Activated CD8-positive, alpha-beta T cell treated with anti-CD3 and anti-CD28 coated beads for 36 hours (primary cell): ENCODE results near the gene B3GNT9. TPM values are rescaled to one million over a fixed set of nuclear protein-coding genes. Genes with fewer than 3 reads are reported as not detected.
"Not testable (repeated sequence)": the region's sequence is repeated elsewhere in the genome, so short reads cannot be mapped to it uniquely, and the experiment has no call there.

Experiments
- ATAC-seq: fragments of 200-7000 bp; cut with Tn5 transposase; one replicate; pipeline ENCODE4 v1.10.0; 2021; ENCODE audit warnings: mild to moderate bottlenecking, moderate library complexity
- CTCF ChIA-PET: fragments of 350-600 bp; sonication (Branson Sonifier 250); formaldehyde crosslinking; loops from one replicate; lab custom pipeline; 2021; ENCODE audit warnings: antibody characterized with exemption; lab: Charles Lee
- POLR2A ChIA-PET: fragments of 350-600 bp; sonication (Branson Sonifier 250); formaldehyde crosslinking; loops from one replicate; lab custom pipeline; 2021; ENCODE audit warnings: antibody characterized with exemption; lab: Charles Lee
- DNase-seq: peaks from one replicate; pipeline ENCODE4 v3.0.0-alpha.2; 2020
- H3K27ac Mint-ChIP-seq: one replicate; pipeline ENCODE4 v1.8.0; 2021; ENCODE audit warnings: mild to moderate bottlenecking, mixed read lengths
- H3K27me3 Mint-ChIP-seq: one replicate; pipeline ENCODE4 v1.8.0; 2021; ENCODE audit warnings: mixed read lengths
- H3K36me3 Mint-ChIP-seq: one replicate; pipeline ENCODE4 v1.8.0; 2021; ENCODE audit warnings: low read depth, mixed read lengths
- H3K4me1 Mint-ChIP-seq: one replicate; pipeline ENCODE4 v1.8.0; 2021; ENCODE audit warnings: low read depth, mixed read lengths
- H3K4me3 Mint-ChIP-seq: one replicate; pipeline ENCODE4 v1.8.0; 2021; ENCODE audit warnings: mild to moderate bottlenecking, moderate library complexity, mixed read lengths
- H3K9me3 Mint-ChIP-seq: one replicate; pipeline ENCODE4 v1.8.0; 2021; ENCODE audit warnings: mixed read lengths
- CTCF ChIP-seq: fragments of 200-600 bp; IDR thresholded peaks from one replicate; pipeline ENCODE4 v1.8.0; 2022; ENCODE audit warnings: antibody characterized with exemption, mild to moderate bottlenecking
- intact Hi-C: fragments of 100-400 bp; cut with micrococcal nuclease; formaldehyde crosslinking; loops from one replicate; pipeline ENCODE4 v1.10.0; 2022
- total RNA-seq, 2 experiments: library from RNA; stranded (reverse); gene quantifications; one replicate each; pipeline ENCODE4 v1.2.3, GENCODE V29; 2021

Gene B3GNT9
- total RNA-seq, 2 experiments from 2014 or later: 2.1 to 2.5 TPM

GRCh38 chr16:67128417-67128816, 22.4 kb downstream of the B3GNT9 start:
- Mint-ChIP-seq H3K9me3 (no peaks in the 10 kb centered on the region), H3K36me3 (peaks cover 32% of the 10 kb centered on the region), H3K27me3 (no peaks in the 10 kb centered on the region), H3K4me1 (no peaks in the 10 kb centered on the region), H3K4me3 (no peak overlapping the region), H3K27ac (no peak overlapping the region)
- TF ChIP-seq CTCF: no peak
- ChIA-PET CTCF (interaction anchor here (0.8 to 2.1 kb wide), 5 partner anchors 12 to 167 kb away, joined by 3 to 11 read pairs (median 6); partner anchors contain the start of gene CES3), POLR2A (interaction anchor here (0.8 to 2.2 kb wide), 3 partner anchors 9 to 110 kb away, joined by 4 to 8 read pairs (median 4); no protein-coding TSS in a partner anchor)
- intact Hi-C loops: no loop called here
- ATAC-seq (no peak), DNase-seq (no peak)

DNA sequence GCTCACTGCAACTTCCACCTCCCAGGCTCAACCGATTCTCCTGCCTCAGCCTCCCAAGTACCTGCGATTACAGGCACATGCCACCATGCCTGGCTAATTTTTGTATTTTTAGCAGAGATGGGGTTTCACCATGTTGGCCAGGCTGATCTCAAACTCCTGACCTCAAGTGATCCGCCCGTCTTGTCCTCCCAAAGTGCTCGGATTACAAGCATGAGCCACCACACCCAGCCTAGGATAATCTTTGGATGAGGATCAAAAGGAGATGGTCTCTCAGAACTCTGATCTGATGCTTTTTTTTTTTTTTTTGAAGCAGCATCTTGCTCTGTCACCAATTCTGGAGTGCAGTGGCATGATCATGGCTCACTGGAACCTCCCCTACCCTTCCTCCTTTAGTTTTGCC, 28.0 kb downstream of the B3GNT9 start:
- H3K9me3 Mint-ChIP-seq, intact Hi-C loops, POLR2A ChIA-PET, H3K27ac Mint-ChIP-seq, H3K27me3 Mint-ChIP-seq, DNase-seq, H3K4me3 Mint-ChIP-seq, H3K4me1 Mint-ChIP-seq, ATAC-seq: not testable (repeated sequence)
- peaks cover 23% of the 10 kb centered on the region for H3K36me3 Mint-ChIP-seq
- CTCF ChIA-PET: interaction anchor here (1.9 kb wide), 1 partner anchor 33 kb away, joined by 5 read pairs; no protein-coding TSS in a partner anchor

DNA sequence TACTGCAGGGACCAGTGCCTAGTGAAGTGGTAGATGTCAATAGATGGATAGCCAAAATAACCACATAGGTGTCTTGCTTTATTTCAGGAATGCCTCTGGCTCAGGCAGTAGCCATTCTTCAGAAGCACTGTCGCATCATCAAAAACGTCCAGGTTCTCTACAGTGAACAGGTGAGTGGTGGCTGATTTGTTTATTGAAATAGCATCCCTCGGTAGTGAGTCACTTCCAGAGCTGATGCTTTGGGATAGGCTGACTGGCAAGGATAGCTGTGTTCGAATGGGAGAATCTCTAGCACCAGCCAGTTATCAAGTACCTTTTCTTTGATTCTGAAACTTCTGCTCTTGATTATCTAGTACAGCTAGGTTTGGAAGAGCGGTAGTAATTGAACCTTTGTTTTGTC, 30.8 kb downstream of the B3GNT9 start:
- DNase-seq (no peak), ATAC-seq (no peak)
- ChIA-PET POLR2A (interaction anchor here (1.3 to 2.1 kb wide), 3 partner anchors 10 to 19 kb away, joined by 4 to 5 read pairs (median 5); no protein-coding TSS in a partner anchor), CTCF (interaction anchor here (0.9 to 3.3 kb wide), 2 partner anchors 35 to 166 kb away, joined by 3 to 10 read pairs; no protein-coding TSS in a partner anchor)
- H3K36me3 Mint-ChIP-seq: peaks cover 15% of the 10 kb centered on the region
- H3K4me3 Mint-ChIP-seq: no peak overlapping the region
- intact Hi-C loops: no loop called here
- no peak for TF ChIP-seq CTCF
- no peaks in the 10 kb centered on the region for H3K27me3 Mint-ChIP-seq
- peaks cover 6% of the 10 kb centered on the region for H3K4me1 Mint-ChIP-seq
- H3K27ac Mint-ChIP-seq: no peak overlapping the region
- no peaks in the 10 kb centered on the region for H3K9me3 Mint-ChIP-seq

DNA sequence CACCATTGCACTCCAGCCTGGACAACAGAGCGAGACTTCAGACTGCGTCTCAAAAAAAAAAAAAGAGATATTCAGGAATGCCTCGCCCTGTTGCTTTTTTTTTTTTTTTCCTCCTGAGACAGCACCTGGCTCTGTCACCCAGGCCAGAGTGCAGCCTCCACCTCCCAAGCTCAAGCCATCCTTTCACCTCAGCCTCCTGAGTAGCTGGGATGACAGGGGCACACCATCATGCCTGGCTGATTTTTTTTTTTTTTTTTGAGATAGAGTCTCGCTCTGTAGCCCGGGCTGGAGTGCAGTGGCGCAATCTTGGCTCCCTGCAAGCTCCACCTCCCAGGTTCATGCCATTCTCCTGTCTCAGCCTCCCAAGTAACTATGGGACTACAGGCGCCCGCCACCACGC, 33.1 kb downstream of the B3GNT9 start:
- CTCF ChIA-PET: interaction anchor here (3.3 kb wide), 1 partner anchor 37 kb away, joined by 10 read pairs; no protein-coding TSS in a partner anchor
- Mint-ChIP-seq H3K4me3 (no peak overlapping the region), H3K27me3 (no peaks in the 10 kb centered on the region), H3K4me1 (peaks cover 12% of the 10 kb centered on the region), H3K9me3 (no peaks in the 10 kb centered on the region), H3K27ac (no peak overlapping the region), H3K36me3 (peaks cover 14% of the 10 kb centered on the region)
- no peak for ATAC-seq
- TF ChIP-seq CTCF: no peak
- DNase-seq: no peak
- intact Hi-C loops: no loop called here
- POLR2A ChIA-PET: interaction anchor here (1.0 to 1.6 kb wide), 2 partner anchors 11 to 12 kb away, joined by 3 read pairs; no protein-coding TSS in a partner anchor

- H3K4me1 Mint-ChIP-seq: peaks cover 22% of the 10 kb centered on the region
- no peaks in the 10 kb centered on the region for H3K27me3 Mint-ChIP-seq
- ATAC-seq: no peak
- H3K4me3 Mint-ChIP-seq: no peak overlapping the region
- TF ChIP-seq CTCF: no peak
- POLR2A ChIA-PET: interaction anchor here (1.6 kb wide), 1 partner anchor 13 kb away, joined by 3 read pairs; no protein-coding TSS in a partner anchor
- no peak overlapping the region for H3K27ac Mint-ChIP-seq
- no peaks in the 10 kb centered on the region for H3K9me3 Mint-ChIP-seq
- H3K36me3 Mint-ChIP-seq: peaks cover 13% of the 10 kb centered on the region
- no peak for DNase-seq
- CTCF ChIA-PET: interaction anchor here (1.0 to 3.0 kb wide), 4 partner anchors 10 to 99 kb away, joined by 3 to 12 read pairs (median 4); no protein-coding TSS in a partner anchor
- intact Hi-C loops: no loop called here
Observed at GRCh38 chr16:67116388-67117311, 34.1 kb downstream of the B3GNT9 start.
